ENCODE results near the gene FOXF2.

DNA sequence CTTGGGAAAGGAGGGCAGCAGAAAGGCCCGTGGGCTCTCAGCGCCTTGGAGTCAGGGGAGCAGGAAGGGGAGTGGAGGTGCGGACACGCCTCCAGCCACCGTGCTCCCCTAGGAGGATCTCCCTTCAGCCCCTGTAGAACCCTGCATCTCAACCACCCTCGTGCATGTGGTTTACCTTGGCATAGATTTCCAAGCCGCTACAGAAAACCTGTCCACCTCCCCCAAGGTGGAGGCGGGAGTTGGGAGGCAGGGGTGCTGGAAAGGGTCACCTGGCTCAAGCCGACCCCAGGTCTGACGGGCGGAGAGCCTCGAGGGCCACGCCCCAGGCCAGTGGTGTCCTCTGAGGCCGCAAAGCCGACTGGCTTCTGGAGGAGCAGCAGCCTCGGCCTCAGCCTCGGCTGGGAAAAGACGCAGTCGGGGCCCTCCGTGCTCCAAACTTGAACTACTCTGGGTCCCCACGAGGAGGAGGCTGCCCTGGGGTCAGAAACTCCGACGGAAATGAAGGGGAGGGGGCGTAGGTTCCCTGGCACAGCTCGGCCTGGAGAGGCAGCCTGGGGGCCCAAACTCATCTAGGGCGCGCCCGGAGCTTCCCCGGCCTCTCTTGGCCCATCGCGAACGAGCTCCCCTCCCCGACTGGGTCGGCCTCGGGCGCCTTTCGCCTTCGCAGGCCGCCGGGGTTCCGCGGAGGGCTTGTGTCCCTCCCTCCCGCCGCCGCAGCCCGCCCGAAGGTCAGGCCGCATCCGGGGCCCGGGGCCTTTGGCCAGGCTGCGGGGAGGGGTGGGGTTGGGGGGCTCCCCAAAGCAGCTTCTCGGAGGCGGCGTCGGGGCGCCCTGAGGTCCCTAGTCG lies 6.3 kb upstream of the FOXF2 start:
- TF ChIP-seq, protein P1, sequence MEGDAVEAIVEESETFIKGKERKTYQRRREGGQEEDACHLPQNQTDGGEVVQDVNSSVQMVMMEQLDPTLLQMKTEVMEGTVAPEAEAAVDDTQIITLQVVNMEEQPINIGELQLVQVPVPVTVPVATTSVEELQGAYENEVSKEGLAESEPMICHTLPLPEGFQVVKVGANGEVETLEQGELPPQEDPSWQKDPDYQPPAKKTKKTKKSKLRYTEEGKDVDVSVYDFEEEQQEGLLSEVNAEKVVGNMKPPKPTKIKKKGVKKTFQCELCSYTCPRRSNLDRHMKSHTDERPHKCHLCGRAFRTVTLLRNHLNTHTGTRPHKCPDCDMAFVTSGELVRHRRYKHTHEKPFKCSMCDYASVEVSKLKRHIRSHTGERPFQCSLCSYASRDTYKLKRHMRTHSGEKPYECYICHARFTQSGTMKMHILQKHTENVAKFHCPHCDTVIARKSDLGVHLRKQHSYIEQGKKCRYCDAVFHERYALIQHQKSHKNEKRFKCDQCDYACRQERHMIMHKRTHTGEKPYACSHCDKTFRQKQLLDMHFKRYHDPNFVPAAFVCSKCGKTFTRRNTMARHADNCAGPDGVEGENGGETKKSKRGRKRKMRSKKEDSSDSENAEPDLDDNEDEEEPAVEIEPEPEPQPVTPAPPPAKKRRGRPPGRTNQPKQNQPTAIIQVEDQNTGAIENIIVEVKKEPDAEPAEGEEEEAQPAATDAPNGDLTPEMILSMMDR (IDR thresholded peaks at IDR 0.05): no peak
- no peak for TF ChIP-seq POLR2A (IDR thresholded peaks at IDR 0.05)
